A549 (cell line): ENCODE measurements around the gene TFAP2C.

Experiments used
- CBX8 ChIP-seq: fragments of 200-600 bp; sonication (generic); IDR thresholded peaks from 2 replicates; pipeline ENCODE4 v1.6.1; 2016
- CHD2 ChIP-seq: fragments of 150-350 bp; IDR thresholded peaks from 2 replicates; pipeline ENCODE4 v1.6.1; 2014; ENCODE audit warnings: low read length; ENCODE audit not compliant: partially characterized antibody
- CHD4 ChIP-seq: fragments of 200-600 bp; sonication (generic); IDR thresholded peaks from 2 replicates; pipeline ENCODE4 v1.6.1; 2016; ENCODE audit warnings: antibody characterized with exemption, mild to moderate bottlenecking, borderline replicate concordance
- CTCF ChIP-seq: fragments of >200 bp; sonication (Bioruptor Twin); formaldehyde crosslinking; IDR thresholded peaks from 3 replicates; pipeline ENCODE4 v1.5.1; 2016
- MYC ChIP-seq: IDR thresholded peaks from 2 replicates; pipeline ENCODE4 v1.6.1; 2012; ENCODE audit warnings: mild to moderate bottlenecking, inconsistent platforms, low read length, improper control_type of control experiment, borderline replicate concordance
- POLR2AphosphoS2 ChIP-seq: conservative IDR thresholded peaks from 2 replicates; pipeline ENCODE4 v1.6.1; 2012; ENCODE audit warnings: low read length, improper control_type of control experiment, inconsistent platforms
- RAD21 ChIP-seq, 2 experiments: fragments of >200 bp in 1 of 2; sonication (Bioruptor Twin) in 1 of 2; formaldehyde crosslinking in 1 of 2; IDR thresholded peaks in 1 of 2; conservative IDR thresholded peaks in 1 of 2; 2 replicates in 1 of 2; 3 replicates in 1 of 2; pipeline ENCODE4 v1.6.1; 2012 to 2018; ENCODE audit warnings: inconsistent platforms in 1 of 2
- TF ChIP-seq, protein P1 (sequence below): fragments of 150-350 bp; IDR thresholded peaks from 2 replicates; pipeline ENCODE4 v1.6.1; 2014; ENCODE audit warnings: low read depth, mild to moderate bottlenecking, low read length

GRCh38 chr20:56601166-56601565, 27.9 kb upstream of the TFAP2C start:
- TF ChIP-seq, protein P1, sequence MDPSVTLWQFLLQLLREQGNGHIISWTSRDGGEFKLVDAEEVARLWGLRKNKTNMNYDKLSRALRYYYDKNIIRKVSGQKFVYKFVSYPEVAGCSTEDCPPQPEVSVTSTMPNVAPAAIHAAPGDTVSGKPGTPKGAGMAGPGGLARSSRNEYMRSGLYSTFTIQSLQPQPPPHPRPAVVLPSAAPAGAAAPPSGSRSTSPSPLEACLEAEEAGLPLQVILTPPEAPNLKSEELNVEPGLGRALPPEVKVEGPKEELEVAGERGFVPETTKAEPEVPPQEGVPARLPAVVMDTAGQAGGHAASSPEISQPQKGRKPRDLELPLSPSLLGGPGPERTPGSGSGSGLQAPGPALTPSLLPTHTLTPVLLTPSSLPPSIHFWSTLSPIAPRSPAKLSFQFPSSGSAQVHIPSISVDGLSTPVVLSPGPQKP, result no peak
- TF ChIP-seq CHD2, result no peak
- no peak for TF ChIP-seq MYC
- no peak for TF ChIP-seq CHD4
- no peak for TF ChIP-seq POLR2AphosphoS2
- no peak for TF ChIP-seq CTCF
- no peak for TF ChIP-seq CBX8
- no peak for TF ChIP-seq RAD21 (conservative IDR thresholded peaks at IDR 0.05 in 1 of 2, IDR thresholded peaks at IDR 0.05 in 1 of 2)
